ENCODE measurements around the gene PNMA6F. TPM values are rescaled to one million over a fixed set of nuclear protein-coding genes. Genes with fewer than 3 reads are reported as not detected.

The PNMA6F gene
- total RNA-seq, 1 donor from 2014 or later: not detected

DNA sequence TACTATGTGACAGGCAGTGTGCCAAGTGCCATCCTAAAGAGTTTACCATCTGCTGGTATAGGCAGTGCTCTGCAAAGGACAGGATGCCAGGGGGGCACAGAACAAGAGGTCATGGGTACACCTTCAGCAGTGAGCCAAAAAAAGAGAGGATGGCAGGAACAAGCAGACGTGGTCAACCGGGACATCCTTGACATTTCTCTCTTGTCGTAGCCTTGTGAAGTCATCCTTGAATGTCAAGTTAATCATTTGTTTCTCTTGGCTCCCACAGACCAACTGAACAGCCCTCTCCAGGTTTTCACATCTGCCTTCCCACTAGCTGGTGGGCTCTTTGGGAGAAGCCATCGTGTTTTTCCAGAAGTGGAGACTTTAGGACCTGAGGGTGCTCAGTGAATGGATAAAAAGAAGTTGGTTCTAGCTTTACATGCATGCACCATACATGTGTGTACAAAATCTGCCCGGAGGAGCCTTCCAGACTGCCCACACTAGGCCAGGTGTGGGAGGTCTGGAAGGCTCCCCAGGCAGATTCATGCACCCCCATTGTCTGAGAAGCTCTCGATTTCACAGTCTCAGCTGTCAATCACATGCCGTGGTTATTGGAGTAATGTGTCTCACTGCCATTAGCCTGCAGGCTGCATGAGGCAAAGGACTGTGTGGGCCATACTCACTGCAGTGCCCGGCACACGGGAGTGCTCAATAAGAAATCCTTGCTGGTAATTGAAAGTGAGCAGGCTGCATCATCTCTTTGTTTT is 16.4 kb downstream of the PNMA6F start:
- Mint-ChIP-seq H3K27me3 (ENCODE audit: unreplicated experiment) (no peaks in the 10 kb centered on the region), H3K9me3 (ENCODE audit: unreplicated experiment) (no peaks in the 10 kb centered on the region), H3K4me1 (ENCODE audit: unreplicated experiment) (peaks cover 5% of the 10 kb centered on the region), H3K27ac (ENCODE audit: unreplicated experiment) (no peak overlapping the region), H3K4me3 (ENCODE audit: unreplicated experiment) (no peak overlapping the region), H3K36me3 (ENCODE audit: low read depth, unreplicated experiment) (no peaks in the 10 kb centered on the region)
- DNase-seq (ENCODE audit: low spot score): no peak
- no peak for TF ChIP-seq CTCF (IDR thresholded peaks at IDR 0.05; ENCODE audit: unreplicated experiment)

GRCh38 chrX:153303276-153304262 is 18.0 kb downstream of the PNMA6F start:
- no peak for DNase-seq (ENCODE audit: low spot score)
- Mint-ChIP-seq H3K4me1 (ENCODE audit: unreplicated experiment) (peaks cover 5% of the 10 kb centered on the region), H3K9me3 (ENCODE audit: unreplicated experiment) (no peaks in the 10 kb centered on the region), H3K27ac (ENCODE audit: unreplicated experiment) (no peak overlapping the region), H3K27me3 (ENCODE audit: unreplicated experiment) (no peaks in the 10 kb centered on the region), H3K36me3 (ENCODE audit: low read depth, unreplicated experiment) (no peaks in the 10 kb centered on the region), H3K4me3 (ENCODE audit: unreplicated experiment) (no peak overlapping the region)
- TF ChIP-seq CTCF (IDR thresholded peaks at IDR 0.05; ENCODE audit: unreplicated experiment): no peak

- Mint-ChIP-seq H3K27ac (ENCODE audit: unreplicated experiment) (no peak overlapping the region), H3K27me3 (ENCODE audit: unreplicated experiment) (no peaks in the 10 kb centered on the region), H3K4me1 (ENCODE audit: unreplicated experiment) (peaks cover 5% of the 10 kb centered on the region), H3K36me3 (ENCODE audit: low read depth, unreplicated experiment) (no peaks in the 10 kb centered on the region), H3K9me3 (ENCODE audit: unreplicated experiment) (no peaks in the 10 kb centered on the region), H3K4me3 (ENCODE audit: unreplicated experiment) (no peak overlapping the region)
- no peak for TF ChIP-seq CTCF (IDR thresholded peaks at IDR 0.05; ENCODE audit: unreplicated experiment)
- DNase-seq (ENCODE audit: low spot score): no peak
Observed at GRCh38 chrX:153302796-153303195, 18.8 kb downstream of the PNMA6F start.

- Mint-ChIP-seq H3K9me3 (ENCODE audit: unreplicated experiment) (no peaks in the 10 kb centered on the region), H3K27ac (ENCODE audit: unreplicated experiment) (no peak overlapping the region), H3K4me3 (ENCODE audit: unreplicated experiment) (no peak overlapping the region), H3K4me1 (ENCODE audit: unreplicated experiment) (peaks cover 5% of the 10 kb centered on the region), H3K36me3 (ENCODE audit: low read depth, unreplicated experiment) (no peaks in the 10 kb centered on the region), H3K27me3 (ENCODE audit: unreplicated experiment) (no peaks in the 10 kb centered on the region)
- no peak for TF ChIP-seq CTCF (IDR thresholded peaks at IDR 0.05; ENCODE audit: unreplicated experiment)
- no peak for DNase-seq (ENCODE audit: low spot score)
Observed at GRCh38 chrX:153301746-153302145, 19.8 kb downstream of the PNMA6F start.

Data from endothelial cell (in vitro differentiated cells).